ENCODE results near the gene SNUPN.
A peak's percentile ranks its signal among the peaks of the same experiment; 100 is the strongest.
"Not testable (repeated sequence)": the region's sequence is repeated elsewhere in the genome, so short reads cannot be mapped to it uniquely, and the experiment has no call there.

SNUPN gene

DNA sequence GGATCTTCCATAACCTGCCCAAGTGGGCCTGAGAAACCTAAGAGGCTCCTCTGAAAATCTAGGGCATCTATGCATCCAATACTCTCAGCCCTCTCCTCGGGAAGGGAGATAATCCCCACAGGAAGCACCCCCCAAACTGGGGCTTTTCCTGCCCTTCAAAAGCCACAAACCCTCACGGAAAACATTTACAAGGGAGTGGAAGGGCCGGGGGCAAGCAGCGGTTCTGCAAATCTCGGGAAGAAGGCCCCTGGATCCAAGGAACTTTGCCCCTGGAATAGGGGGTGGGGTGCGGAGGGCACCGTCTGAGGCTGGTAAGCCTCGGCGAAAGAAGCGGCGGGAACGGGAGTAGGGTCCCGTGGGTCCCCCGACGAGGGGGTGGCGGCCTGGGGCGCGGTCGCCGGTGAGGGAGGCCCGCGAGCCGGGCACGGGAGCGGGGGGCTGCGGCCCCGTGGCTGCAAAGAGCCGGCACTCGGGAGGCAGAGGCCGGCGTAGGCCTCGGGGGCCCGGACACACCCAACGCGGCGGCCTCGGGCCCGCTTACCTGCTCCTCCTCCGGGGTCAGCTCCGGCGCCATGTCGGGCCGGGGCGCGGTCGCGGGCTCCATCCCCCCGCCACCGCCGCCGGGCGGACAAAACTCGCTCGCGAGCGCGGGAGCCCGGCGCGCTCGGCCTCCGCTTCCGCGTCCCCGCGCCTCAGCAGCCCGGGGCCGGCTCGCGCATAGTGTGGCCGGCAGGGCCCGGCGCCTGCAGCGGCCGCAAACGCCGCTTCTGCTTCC is 47.2 kb downstream of the SNUPN start:
- DNase-seq: peak; percentile 55 to 81 (median 68)

DNA sequence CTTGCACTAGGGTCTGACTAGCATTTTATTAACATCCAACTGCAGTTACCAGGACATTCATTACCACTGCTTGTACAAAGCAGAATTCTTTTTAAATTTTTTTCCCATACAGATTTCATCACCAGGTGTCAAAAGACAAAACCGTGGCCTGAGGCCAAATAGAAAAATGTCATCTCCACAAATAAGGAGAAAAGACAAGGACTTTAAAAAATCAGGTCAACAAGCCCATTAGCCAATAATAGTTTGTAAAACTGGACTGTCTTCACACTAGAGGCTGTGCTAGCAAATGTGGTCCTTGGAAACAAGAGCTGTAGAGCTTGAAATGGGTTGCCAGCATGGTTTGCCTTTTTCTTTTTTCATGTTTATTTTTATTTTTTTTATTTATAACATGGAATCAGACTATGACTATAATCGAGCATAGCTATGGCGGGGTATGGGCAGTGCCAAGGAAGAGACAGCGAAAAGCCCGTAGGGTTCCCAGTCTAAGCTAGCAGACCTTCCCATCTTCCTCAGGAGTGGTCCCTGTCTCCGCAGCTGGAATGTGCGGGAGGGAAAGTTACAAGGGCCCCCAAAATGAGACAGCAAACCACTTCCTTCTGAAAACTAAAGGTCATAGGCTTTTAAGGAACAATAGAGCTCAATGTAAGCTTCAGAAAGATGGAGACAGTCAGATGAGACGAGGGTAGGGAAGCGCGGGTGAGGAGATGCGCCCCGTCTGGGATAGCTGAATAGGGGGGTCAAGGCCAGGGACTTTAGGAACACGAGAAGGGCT is 47.9 kb downstream of the SNUPN start:
- DNase-seq: peak; percentile 33 to 55 (median 52)

DNA sequence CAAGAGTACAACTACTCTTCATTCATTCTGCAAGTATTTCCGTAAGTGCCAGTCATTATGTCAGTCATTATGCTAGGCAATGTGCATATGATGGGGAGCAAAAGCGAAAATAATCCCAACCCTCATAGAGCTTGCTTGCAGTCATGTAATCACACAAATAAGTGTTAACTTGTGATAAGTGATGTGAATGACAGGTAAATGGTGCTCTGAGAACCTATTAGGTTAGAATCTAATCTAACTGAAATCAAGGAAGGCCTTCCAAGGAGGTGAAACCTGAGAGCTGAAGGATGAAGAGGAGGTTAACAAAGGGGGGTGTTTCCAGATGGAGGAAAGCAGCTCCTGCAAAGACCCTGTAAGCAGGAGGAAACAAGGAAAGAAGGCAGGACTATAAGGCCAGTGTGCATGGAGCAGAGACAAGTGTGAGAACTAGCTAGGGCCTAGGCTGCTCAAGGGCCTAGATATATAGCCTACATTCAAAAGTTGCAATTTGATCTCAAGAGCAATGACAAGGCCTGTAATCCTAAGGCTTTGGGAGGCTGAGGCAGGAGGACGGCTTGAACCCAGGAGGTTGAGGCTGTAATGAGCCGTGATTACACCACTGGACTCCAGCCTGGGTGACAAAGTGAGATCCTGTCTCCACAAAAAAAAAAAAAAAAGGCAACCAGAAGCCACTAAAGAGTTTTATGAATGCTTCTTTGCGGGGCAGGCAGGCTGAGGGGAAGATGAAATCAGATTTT is 51.7 kb downstream of the SNUPN start:
- no peak for DNase-seq

DNA sequence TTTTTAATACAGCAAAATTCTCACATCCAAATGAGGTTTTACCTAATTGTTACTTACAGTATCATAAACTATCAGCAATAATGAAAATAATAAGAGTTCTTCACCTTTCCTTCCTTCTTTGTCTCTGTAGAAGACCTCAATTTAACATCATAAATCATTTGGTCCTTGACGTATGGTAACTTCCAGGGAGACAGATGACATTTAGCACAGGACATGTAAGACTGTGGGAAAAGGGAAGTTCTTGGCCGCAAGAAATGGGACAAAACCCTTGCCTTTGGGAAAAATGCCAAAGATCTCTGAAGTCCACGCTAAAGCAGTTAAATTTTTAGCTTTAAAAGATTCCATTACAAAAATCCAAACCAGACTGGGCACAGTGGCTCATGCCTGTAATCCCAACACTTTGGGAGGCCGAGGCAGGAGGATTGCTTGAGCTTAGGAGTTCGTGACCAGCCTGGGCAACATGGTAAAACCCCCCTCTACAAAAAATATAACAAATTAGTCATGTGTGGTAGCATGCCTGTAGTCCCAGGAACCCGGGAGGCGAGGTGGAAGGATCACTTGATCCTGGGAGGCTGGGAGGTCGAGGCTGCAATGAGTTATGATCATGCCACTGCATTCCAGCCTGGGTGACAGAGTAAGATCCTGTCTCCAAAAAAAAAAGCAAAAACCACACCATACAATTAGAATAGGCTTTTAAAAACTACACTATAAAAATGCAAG is 55.2 kb downstream of the SNUPN start:
- peak; percentile 64 to 83 (median 70) for DNase-seq

DNA sequence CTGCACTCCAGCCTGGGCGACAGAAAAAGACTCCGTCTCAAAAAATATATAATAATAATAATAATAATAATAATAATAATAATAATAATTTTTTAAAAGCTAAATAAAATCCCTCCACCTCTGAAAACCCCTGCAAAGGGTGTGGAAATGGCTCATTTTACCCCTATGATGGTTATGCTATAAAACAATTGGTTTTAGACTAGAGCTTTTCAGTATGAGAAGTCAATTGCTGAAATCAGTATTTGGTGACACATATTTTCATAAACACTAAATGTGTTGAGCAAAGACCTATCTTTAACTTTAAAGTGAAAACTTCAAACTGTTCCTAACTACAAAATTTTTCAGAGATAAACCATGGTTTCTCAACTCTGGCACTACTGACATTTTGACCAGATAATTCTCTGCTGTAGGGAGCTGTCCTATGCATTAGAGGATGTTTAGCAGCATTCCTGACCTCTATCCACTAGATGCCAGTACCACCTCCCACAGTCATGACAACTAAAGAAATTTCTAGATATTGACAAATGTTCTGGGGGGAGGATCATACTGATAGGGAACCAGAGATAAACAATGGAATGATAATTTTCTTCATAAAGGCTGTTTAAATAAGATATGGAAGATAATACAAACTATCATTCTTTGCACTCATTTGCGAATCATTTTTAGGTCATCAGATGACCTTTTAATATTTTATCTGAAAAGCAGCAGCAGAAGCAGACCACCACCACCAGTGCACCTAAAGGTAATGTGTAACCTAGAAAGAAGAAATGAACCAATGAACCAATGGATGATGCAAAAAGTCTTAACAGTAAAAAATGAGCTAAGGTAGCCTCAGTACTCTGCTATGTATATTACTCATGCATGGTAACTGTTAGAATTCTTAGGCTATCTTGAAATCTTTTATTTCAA is 60.2 kb downstream of the SNUPN start:
- DNase-seq: no peak

DNA sequence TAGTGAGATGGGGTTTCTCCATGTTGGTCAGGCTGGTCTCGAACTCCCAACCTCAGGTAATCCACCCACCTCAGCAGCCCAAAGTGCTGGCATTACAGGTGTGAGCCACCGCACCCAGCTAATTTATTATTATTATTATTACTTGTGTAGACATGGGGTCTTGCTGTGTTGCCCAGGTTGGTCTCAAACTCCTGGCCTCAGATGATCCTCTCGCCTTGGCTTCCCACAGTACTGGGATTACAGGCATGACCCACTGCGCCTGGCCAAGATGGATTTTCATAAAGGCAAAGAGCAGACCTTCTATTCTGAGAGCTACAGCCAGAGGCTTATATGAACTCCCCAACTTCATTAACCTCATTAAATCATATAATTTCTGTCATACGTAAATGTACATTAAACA is 63.6 kb downstream of the SNUPN start:
- no peak for DNase-seq

DNA sequence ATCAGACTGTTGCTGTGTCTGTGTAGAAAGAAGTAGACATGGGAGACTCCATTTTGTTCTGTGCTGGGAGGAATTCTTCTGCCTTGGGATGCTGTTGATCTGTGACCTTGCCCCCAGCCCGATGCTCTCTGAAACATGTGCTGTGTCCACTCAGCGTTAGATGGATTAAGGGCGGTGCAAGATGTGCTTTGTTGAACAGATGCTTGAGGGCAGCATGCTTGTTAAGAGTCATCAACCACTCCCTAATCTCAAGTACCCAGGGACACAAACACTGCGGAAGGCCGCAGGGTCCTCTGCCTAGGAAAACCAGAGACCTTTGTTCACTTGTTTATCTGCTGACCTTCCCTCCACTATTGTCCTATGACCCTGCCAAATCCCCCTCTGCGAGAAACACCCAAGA is 66.2 kb downstream of the SNUPN start:
- DNase-seq: not testable (repeated sequence)

DNA sequence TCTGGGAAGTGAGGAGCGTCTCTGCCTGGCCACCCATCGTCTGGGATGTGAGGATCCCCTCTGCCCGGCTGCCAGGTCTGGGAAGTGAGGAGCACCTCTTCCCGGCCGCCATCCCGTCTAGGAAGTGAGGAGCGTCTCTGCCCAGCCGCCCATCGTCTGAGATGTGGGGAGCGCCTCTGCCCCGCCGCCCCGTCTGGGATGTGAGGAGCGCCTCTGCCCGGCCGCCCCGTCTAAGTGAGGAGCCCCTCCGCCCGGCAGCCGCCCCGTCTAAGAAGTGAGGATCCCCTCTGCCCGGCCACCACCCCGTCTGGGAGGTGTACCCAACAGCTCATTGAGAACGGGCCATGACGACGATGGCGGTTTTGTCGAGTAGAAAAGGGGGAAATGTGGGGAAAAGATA is 66.6 kb downstream of the SNUPN start:
- not testable (repeated sequence) for DNase-seq

DNA sequence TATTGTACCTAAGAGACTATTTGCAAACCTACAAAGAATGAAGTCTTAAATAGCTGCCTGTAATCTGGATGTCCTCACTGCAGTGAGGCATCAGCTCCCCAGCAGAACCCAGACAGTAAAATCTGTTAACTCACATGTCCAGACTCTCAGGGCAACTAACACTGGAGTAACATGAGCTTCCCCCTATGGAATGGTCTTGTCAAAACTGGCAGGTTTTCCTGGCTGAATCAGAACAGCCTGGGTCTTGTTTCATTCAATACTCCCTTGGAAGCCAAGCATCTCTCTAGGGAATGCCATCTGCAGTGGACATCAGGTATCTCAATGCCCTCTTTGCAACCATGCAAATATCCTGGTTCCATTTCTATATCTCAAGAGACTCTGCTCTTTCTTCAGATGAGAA is 70.8 kb downstream of the SNUPN start:
- DNase-seq: no peak

DNA sequence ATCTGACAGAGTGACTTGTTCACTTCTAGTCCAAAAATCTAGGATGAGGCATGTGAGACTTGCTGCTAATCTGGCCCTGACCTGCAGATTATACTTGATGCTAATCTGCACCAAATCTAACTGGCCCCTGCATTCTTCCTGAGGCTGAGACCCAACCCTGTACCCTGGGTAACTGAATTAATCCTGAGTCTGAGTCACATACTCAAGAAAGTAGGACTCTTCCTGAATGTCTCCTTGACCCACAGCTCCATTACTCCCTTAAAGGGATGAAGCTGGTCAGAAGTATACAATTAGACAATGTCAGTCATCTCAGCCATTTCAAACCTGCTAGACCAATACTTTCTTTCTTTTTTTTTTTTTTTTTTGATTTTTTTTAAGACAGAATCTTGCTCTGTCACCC is 71.9 kb downstream of the SNUPN start:
- DNase-seq: no peak

DNA sequence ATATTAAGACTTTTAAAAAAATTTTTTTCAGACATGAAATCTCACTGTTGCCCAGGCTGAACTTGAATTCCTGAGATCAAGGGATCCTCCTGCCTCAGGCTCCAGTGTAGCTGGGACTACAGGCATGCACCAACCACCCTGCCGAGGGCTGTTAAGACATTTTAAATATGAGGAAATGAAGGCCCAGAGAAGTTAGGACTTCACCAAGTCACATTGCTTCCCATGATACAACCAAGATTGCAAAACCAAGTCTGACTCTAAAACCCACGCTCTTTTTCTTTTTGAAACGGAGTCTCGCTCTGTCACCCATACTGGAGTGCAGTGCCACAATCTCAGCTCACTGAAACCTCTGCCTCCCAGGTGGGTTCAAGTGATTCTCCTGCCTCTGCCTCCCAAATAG is 74.4 kb downstream of the SNUPN start:
- DNase-seq: peak; percentile 78 to 93 (median 93)
